ENCODE results near the gene TRPV3.
"Not testable (repeated sequence)": the region's sequence is repeated elsewhere in the genome, so short reads cannot be mapped to it uniquely, and the experiment has no call there.

Gene TRPV3

GRCh38 chr17:3573246-3574100, 15.9 kb upstream of the TRPV3 start:
- no peak for DNase-seq

DNA sequence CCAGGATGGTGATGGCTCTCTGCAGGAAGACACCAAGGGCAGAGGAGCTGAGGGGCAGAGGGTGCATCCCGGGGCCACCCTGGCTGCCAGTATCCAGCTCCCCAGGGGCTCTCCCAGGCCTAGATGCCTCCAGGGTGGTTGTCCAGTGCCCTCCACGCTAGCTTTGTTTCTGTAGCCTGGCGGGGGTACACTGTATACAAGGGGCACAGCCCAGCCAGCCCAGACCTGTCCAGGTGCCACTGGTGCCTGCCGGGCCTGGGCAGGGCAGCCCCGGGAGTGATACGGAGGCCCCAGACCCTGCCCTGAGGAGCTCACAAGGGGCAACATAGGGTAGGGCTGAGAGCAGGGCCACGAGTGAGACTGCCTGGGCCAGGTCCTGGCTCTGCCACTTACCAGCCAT, 14.6 kb upstream of the TRPV3 start:
- no peak for DNase-seq

- DNase-seq, result no peak
Measured at GRCh38 chr17:3571043-3571900, 13.7 kb upstream of the TRPV3 start.

GRCh38 chr17:3569534-3570137, 12.0 kb upstream of the TRPV3 start:
- no peak for DNase-seq

GRCh38 chr17:3566551-3566950, 8.9 kb upstream of the TRPV3 start:
- DNase-seq, result no peak

DNA sequence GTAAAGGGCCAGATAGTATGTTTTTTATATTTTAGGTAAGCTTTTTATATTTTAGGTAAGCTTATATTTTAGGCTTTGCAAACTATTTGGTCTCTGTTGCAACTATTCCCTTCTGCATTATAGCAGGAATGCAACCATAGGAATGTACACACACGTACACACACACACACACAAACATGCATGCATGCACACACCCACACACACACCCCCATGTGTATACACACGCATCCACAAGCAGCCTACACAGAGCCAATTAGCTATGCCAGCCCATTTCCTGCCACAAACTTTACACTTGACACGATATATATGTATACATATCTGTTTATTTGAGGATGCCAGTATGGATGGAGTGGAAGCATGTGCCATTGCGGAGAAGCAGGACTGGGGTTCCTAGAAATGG, 7.5 kb upstream of the TRPV3 start:
- no peak for DNase-seq

- not testable (repeated sequence) for DNase-seq
Measured at GRCh38 chr17:3564241-3564640, 6.6 kb upstream of the TRPV3 start.

- no peak for DNase-seq
Measured at GRCh38 chr17:3559270-3559645, 1.6 kb upstream of the TRPV3 start.

DNA sequence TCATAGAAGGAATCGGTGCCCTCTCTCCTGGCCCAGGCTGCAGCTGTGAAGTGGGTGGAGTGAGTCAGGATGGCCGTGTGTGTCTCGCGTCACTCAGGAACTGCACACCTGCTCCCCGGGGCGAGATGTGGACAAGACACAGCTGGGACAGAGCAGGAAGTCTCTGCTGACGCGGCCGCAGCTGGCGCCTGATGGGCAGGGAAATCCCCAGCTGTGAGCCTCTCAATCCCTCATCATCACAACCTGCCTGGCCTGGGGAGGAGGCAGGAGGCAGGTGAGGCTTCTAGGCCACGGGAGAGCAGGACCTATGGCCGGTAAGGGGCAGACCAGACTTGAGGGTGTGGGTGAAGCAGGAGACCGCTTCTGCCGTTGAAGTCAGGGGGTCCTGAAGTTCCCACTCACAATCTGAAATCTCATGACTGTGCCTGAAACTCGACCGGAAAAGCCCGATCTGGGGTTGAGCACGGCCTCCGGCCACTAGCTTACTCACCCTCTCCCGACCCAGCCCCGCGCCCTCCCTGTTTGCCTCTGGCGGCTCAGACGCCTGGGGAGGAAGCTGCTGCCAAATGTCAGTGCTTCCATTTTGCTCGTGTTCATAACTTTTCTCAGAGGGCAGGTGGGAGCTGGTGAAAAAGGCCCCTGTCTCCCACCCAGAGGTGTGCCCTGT, 1.1 kb upstream of the TRPV3 start:
- no peak for DNase-seq

- DNase-seq, result no peak
Measured at GRCh38 chr17:3556916-3557767, 470 bp downstream of the TRPV3 start.

- no peak for DNase-seq
Measured at GRCh38 chr17:3556239-3556915, 1.2 kb downstream of the TRPV3 start.

- no peak for DNase-seq
Measured at GRCh38 chr17:3555189-3555796, 2.3 kb downstream of the TRPV3 start.

- no peak for DNase-seq
Measured at GRCh38 chr17:3554440-3554839, 3.2 kb downstream of the TRPV3 start.

GRCh38 chr17:3553419-3554401, 3.9 kb downstream of the TRPV3 start:
- no peak for DNase-seq

- no peak for DNase-seq
Measured at GRCh38 chr17:3552916-3553315, 4.7 kb downstream of the TRPV3 start.

DNA sequence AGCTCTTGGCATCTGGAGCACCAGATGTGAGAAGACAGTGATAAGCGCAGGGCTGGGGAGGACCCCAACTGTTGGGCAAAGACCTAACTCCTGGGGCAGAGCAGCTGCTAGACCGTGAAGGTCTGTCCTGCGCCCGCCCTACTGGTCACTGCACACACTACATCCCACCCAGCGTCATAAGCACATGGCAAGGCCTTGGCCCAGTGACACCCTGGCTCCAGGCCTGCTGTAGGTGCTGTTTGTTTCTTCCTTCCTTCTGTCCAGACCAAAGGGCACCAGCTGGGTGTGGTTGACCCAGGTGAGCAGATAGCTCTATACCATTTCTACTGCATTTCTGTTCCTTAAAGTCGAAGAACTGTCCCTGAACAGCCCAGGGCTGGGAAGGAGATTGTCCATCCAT, 6.4 kb downstream of the TRPV3 start:
- no peak for DNase-seq

DNA sequence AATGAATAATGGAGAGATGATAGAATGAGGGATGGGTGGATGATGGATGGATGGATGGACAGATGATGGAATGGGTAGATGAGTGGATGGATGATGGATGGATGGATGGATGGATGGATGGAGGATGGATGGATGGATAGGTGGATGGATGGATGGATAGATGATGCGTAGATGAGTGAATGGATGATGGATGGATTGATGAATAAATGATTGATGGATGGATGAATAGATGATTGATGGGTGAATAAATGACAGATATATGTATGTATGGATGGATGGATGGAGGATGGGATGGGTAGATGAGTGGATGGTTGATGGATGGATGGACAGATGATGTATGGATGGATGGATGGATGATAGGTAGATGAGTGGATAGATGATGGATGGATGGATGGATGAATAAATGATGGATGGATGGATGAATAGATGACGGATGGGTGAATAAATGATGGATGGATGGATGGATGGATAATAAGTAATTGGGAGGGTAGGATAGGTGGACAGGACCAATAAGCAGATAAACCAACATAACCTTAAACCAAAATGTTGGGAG, 7.9 kb downstream of the TRPV3 start:
- no peak for DNase-seq

- DNase-seq, result no peak
Measured at GRCh38 chr17:3547628-3548027, 10.0 kb downstream of the TRPV3 start.

DNA sequence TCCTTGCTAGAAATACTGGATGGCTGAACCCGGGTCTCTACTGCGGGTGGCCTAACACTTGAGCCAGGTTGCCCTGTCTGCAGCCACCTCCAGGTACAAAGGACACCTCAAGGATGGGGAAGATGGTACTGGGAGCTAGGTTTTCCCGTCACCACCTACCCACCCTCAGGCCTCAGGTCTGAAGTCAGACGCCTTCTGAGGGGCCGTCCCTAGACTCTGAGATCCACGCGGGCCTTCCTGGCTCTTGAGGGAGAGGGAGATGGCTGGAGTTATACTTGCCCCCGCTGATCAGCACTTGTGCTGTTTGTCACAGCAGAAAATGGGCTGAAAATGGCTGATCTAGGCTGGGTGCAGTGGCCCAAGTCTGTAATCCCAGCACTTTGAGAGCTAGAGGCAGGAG, 10.6 kb downstream of the TRPV3 start:
- no peak for DNase-seq
